ENCODE data around the gene ASS1.

Gene ASS1

DNA sequence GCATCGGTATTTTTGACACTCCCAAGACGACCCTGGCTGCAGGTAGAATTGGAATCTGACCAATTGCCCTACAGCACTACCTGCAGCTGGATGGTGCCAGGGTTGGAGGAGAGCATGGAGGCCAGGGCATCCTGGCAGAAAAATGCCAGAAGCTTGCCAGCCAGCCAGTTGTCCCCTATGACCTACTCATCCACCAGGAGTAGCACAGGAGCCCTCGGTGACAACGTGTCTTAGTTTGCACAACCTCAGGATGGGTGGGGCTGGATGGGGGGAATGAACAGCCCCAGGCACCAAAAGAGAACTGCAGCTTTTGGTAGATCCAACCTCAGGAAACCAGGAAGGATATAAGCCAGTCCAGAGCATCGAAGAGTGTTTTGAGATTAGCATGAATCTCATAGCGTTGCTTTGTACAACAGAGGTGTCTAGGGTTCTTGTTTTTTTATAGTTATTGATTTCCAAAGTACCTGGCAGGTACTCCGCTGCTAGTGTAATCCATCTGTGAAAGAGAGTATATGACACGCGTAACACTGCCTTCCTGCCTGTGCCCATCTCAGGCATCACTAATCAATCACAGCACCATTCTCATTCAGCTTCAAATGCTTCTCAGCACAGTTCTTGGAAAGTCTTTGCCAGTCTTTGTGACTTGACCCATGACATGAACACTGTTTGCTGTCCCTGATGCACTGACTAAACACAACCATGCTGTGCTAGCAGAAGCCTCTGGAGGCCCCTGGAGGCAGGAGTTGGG is 36.7 kb upstream of the ASS1 start:
- Histone ChIP-seq H3K27me3 (ENCODE audit: insufficient read depth, low read length, poor library complexity) (no peaks in the 10 kb centered on the region), H3K36me3 (ENCODE audit: insufficient read depth, low read length) (no peaks in the 10 kb centered on the region), H3K9me3 (ENCODE audit: insufficient read depth, low read length, severe bottlenecking) (no peaks in the 10 kb centered on the region), H3K4me2 (ENCODE audit: insufficient read depth, low read length) (no peak overlapping the region), H3K4me3 (ENCODE audit: low read depth in 1 of 2, low read length in 2 of 2) (no peak overlapping the region), H3K4me1 (ENCODE audit: insufficient read depth, low read length) (no peaks in the 10 kb centered on the region), H2AFZ (ENCODE audit: low read depth, low read length) (no peak overlapping the region), H4K20me1 (ENCODE audit: insufficient read depth, low read length) (no peaks in the 10 kb centered on the region), H3K9ac (ENCODE audit: low read depth, low read length) (no peak overlapping the region), H3K27ac (ENCODE audit: low read length) (no peak overlapping the region), H3K79me2 (ENCODE audit: insufficient read depth, low read length) (no peaks in the 10 kb centered on the region)
- no peak for ATAC-seq (ENCODE audit: insufficient read depth, low read depth)
- DNase-seq, result no peak
- TF ChIP-seq EZH2 (IDR thresholded peaks at IDR 0.05; ENCODE audit: borderline replicate concordance, low read depth, low read length, severe bottlenecking), result no peak
- TF ChIP-seq CTCF (IDR thresholded peaks at IDR 0.05; ENCODE audit: borderline replicate concordance, extremely low read depth, low read length, poor library complexity, severe bottlenecking), result no peak

- no peaks in the 10 kb centered on the region for H3K36me3 ChIP-seq (ENCODE audit: insufficient read depth, low read length)
- no peak overlapping the region for H3K27ac ChIP-seq (ENCODE audit: low read length)
- H3K9me3 ChIP-seq (ENCODE audit: insufficient read depth, low read length, severe bottlenecking), result no peaks in the 10 kb centered on the region
- H2AFZ ChIP-seq (ENCODE audit: low read depth, low read length), result no peak overlapping the region
- H3K4me3 ChIP-seq (ENCODE audit: low read depth in 1 of 2, low read length in 2 of 2), result no peak overlapping the region
- no peaks in the 10 kb centered on the region for H3K27me3 ChIP-seq (ENCODE audit: insufficient read depth, low read length, poor library complexity)
- no peak overlapping the region for H3K4me2 ChIP-seq (ENCODE audit: insufficient read depth, low read length)
- no peaks in the 10 kb centered on the region for H4K20me1 ChIP-seq (ENCODE audit: insufficient read depth, low read length)
- no peaks in the 10 kb centered on the region for H3K79me2 ChIP-seq (ENCODE audit: insufficient read depth, low read length)
- ATAC-seq (ENCODE audit: insufficient read depth, low read depth), result no peak
- no peak for DNase-seq
- H3K4me1 ChIP-seq (ENCODE audit: insufficient read depth, low read length), result no peaks in the 10 kb centered on the region
- no peak overlapping the region for H3K9ac ChIP-seq (ENCODE audit: low read depth, low read length)
- TF ChIP-seq CTCF (IDR thresholded peaks at IDR 0.05; ENCODE audit: borderline replicate concordance, extremely low read depth, low read length, poor library complexity, severe bottlenecking), result no peak
- TF ChIP-seq EZH2 (IDR thresholded peaks at IDR 0.05; ENCODE audit: borderline replicate concordance, low read depth, low read length, severe bottlenecking), result no peak
These were observed 36.1 kb upstream of the ASS1 start for GRCh38 chr9:130408669-130409068.

DNA sequence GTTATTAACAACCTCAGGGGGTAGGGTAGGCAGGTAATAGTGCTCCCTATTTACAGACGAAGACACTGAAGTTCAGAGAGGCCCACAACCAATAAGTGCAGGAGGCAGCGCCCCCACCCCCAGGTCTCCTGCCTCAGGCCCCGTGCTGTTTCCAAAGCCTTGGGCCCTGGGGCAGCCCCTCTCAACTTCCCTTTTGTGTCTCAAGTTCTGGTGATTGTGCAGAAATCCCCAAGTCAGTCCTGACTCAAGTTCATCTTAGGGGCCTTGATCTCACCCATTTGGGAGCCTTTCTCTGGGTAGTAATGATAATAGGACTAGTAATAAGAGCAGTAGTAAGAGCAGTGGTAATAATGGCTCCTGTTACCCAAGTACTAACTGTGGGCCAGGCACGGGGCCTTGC is 35.5 kb upstream of the ASS1 start:
- ATAC-seq (ENCODE audit: insufficient read depth, low read depth) (no peak), DNase-seq (no peak)
- Histone ChIP-seq H2AFZ (ENCODE audit: low read depth, low read length) (no peak overlapping the region), H3K27ac (ENCODE audit: low read length) (no peak overlapping the region), H3K4me2 (ENCODE audit: insufficient read depth, low read length) (no peak overlapping the region), H3K36me3 (ENCODE audit: insufficient read depth, low read length) (no peaks in the 10 kb centered on the region), H3K9ac (ENCODE audit: low read depth, low read length) (no peak overlapping the region), H3K4me1 (ENCODE audit: insufficient read depth, low read length) (no peaks in the 10 kb centered on the region), H3K4me3 (ENCODE audit: low read depth in 1 of 2, low read length in 2 of 2) (no peak overlapping the region), H3K27me3 (ENCODE audit: insufficient read depth, low read length, poor library complexity) (no peaks in the 10 kb centered on the region), H3K9me3 (ENCODE audit: insufficient read depth, low read length, severe bottlenecking) (no peaks in the 10 kb centered on the region), H3K79me2 (ENCODE audit: insufficient read depth, low read length) (no peaks in the 10 kb centered on the region), H4K20me1 (ENCODE audit: insufficient read depth, low read length) (no peaks in the 10 kb centered on the region)
- TF ChIP-seq EZH2 (IDR thresholded peaks at IDR 0.05; ENCODE audit: borderline replicate concordance, low read depth, low read length, severe bottlenecking), result no peak
- no peak for TF ChIP-seq CTCF (IDR thresholded peaks at IDR 0.05; ENCODE audit: borderline replicate concordance, extremely low read depth, low read length, poor library complexity, severe bottlenecking)
